HEK293 (cell line): Measurements from ENCODE around the gene ITGAL.
A peak's percentile ranks its signal among the peaks of the same experiment; 100 is the strongest.

Source experiments
- CTCF ChIP-seq: fragments of 450-650 bp; formaldehyde crosslinking; IDR thresholded peaks from 2 replicates; pipeline ENCODE4 v1.5.1; 2016; ENCODE audit warnings: missing biosample characterization, missing genetic modification characterization
- ELK4 ChIP-seq: IDR thresholded peaks from 2 replicates; pipeline ENCODE4 v1.6.1; 2011; ENCODE audit warnings: mild to moderate bottlenecking, low read depth, low read length, borderline replicate concordance
- KLF9 ChIP-seq: fragments of 450-650 bp; formaldehyde crosslinking; IDR thresholded peaks from 2 replicates; pipeline ENCODE4 v1.5.1; 2016; ENCODE audit warnings: missing biosample characterization, missing genetic modification characterization, low read depth
- PATZ1 ChIP-seq: fragments of 450-650 bp; formaldehyde crosslinking; IDR thresholded peaks from 2 replicates; pipeline ENCODE4 v1.5.1; 2016; ENCODE audit warnings: missing biosample characterization, missing genetic modification characterization
- ZBTB1 ChIP-seq: fragments of 450-650 bp; formaldehyde crosslinking; IDR thresholded peaks from 2 replicates; pipeline ENCODE4 v1.5.1; 2016; ENCODE audit warnings: missing biosample characterization, missing genetic modification characterization
- ZBTB26 ChIP-seq: fragments of 450-650 bp; formaldehyde crosslinking; optimal IDR thresholded peaks from 2 replicates; pipeline ENCODE3; 2016; ENCODE audit warnings: missing biosample characterization, mild to moderate bottlenecking, missing genetic modification characterization
- ZNF174 ChIP-seq: fragments of 450-650 bp; formaldehyde crosslinking; IDR thresholded peaks from 2 replicates; pipeline ENCODE4 v1.5.0; 2017; ENCODE audit warnings: missing biosample characterization, mild to moderate bottlenecking, missing genetic modification characterization
- ZNF37A ChIP-seq: fragments of 450-650 bp; IDR thresholded peaks from 2 replicates; pipeline ENCODE4 v1.5.1; 2018; ENCODE audit warnings: missing biosample characterization, missing genetic modification characterization
- ZNF658 ChIP-seq: fragments of 450-650 bp; formaldehyde crosslinking; IDR thresholded peaks from 2 replicates; pipeline ENCODE4; 2016; ENCODE audit warnings: missing biosample characterization, missing genetic modification characterization

GRCh38 chr16:30523768-30524574, 51.4 kb downstream of the ITGAL start:
- TF ChIP-seq KLF9 (tag by site-specific recombination) (no peak), ZNF174 (tag by site-specific recombination) (no peak), ZBTB26 (tag by site-specific recombination) (no peak), CTCF (tag by site-specific recombination) (no peak), ELK4 (no peak), ZNF658 (tag by site-specific recombination) (no peak), PATZ1 (tag by site-specific recombination) (peak; percentile 56), ZNF37A (tag by site-specific recombination) (no peak), ZBTB1 (no peak)
